Activated CD8-positive, alpha-beta T cell treated with anti-CD3 and anti-CD28 coated beads, Interleukin-2, amount 10 ng/mL, durations not matched to agents 7 days and 5 days (primary cell): ENCODE data around the gene EOLA1. TPM values are rescaled to one million over a fixed set of nuclear protein-coding genes. Genes with fewer than 3 reads are reported as not detected.
"Not testable (repeated sequence)": the region's sequence is repeated elsewhere in the genome, so short reads cannot be mapped to it uniquely, and the experiment has no call there.

Source experiments
- ATAC-seq: fragments of 150-1000 bp; cut with Tn5 transposase; one replicate; pipeline ENCODE4 v1.10.0; 2021; ENCODE audit warnings: moderate library complexity
- CTCF ChIA-PET: fragments of 350-600 bp; sonication (Branson Sonifier 250); formaldehyde crosslinking; loops from one replicate; lab custom pipeline; 2021; ENCODE audit warnings: antibody characterized with exemption; lab: Charles Lee
- POLR2A ChIA-PET: fragments of 350-600 bp; sonication (Branson Sonifier 250); formaldehyde crosslinking; loops from one replicate; lab custom pipeline; 2021; ENCODE audit warnings: antibody characterized with exemption; lab: Charles Lee
- DNase-seq: peaks from one replicate; pipeline ENCODE4 v3.0.0-alpha.2; 2020
- H3K27ac Mint-ChIP-seq: one replicate; pipeline ENCODE4 v1.8.0; 2021; ENCODE audit warnings: mild to moderate bottlenecking, mixed read lengths
- H3K27me3 Mint-ChIP-seq: one replicate; pipeline ENCODE4 v1.8.0; 2021; ENCODE audit warnings: low read depth, mixed read lengths
- H3K36me3 Mint-ChIP-seq: one replicate; pipeline ENCODE4 v1.8.0; 2021; ENCODE audit warnings: low read depth, mixed read lengths
- H3K4me1 Mint-ChIP-seq: one replicate; pipeline ENCODE4 v1.8.0; 2021; ENCODE audit warnings: low read depth, mixed read lengths
- H3K4me3 Mint-ChIP-seq: one replicate; pipeline ENCODE4 v1.8.0; 2021; ENCODE audit warnings: mild to moderate bottlenecking, mixed read lengths
- H3K9me3 Mint-ChIP-seq: one replicate; pipeline ENCODE4 v1.8.0; 2022; ENCODE audit warnings: mixed read lengths; ENCODE audit not compliant: insufficient read depth
- total RNA-seq, 2 experiments: library from RNA; stranded (reverse); gene quantifications; one replicate each; pipeline ENCODE4 v1.2.3, GENCODE V29; 2021

Gene EOLA1
- total RNA-seq, 2 experiments from 2014 or later: 45.2 to 46.5 TPM

DNA sequence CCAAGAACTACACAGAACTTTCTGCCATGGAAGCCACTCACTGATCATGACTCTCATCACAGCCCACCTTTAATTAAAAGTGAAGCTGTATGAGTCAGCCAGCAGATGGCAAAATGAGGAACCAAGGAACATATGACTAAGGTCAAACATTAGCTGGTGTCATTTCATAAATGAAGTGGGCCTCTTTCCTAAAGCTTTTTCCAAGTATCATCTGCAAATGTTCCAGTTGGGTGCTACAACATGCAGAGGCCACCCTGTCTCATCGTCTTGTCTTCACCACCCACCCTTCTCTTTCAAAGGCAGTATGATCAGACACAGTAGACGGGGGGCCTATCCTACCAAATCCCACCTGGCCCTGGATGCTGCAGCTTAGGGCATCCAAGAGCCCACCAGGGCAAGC, 9.2 kb upstream of the EOLA1 start:
- CTCF ChIA-PET: interaction anchor here (6.2 kb wide), 1 partner anchor 19 kb away, joined by 39 read pairs; no protein-coding TSS in a partner anchor
- Mint-ChIP-seq H3K27ac (no peak overlapping the region), H3K36me3 (peaks cover 3% of the 10 kb centered on the region), H3K27me3 (no peaks in the 10 kb centered on the region), H3K4me3 (no peak overlapping the region), H3K9me3 (no peaks in the 10 kb centered on the region), H3K4me1 (peaks cover 6% of the 10 kb centered on the region)
- POLR2A ChIA-PET: no interaction called here
- DNase-seq: no peak
- ATAC-seq: no peak

- H3K27ac Mint-ChIP-seq, POLR2A ChIA-PET, H3K27me3 Mint-ChIP-seq, ATAC-seq, CTCF ChIA-PET, H3K36me3 Mint-ChIP-seq, H3K9me3 Mint-ChIP-seq, H3K4me3 Mint-ChIP-seq, H3K4me1 Mint-ChIP-seq, DNase-seq: not testable (repeated sequence)
These were observed 7.9 kb upstream of the EOLA1 start for GRCh38 chrX:149532868-149533267.

- H3K27me3 Mint-ChIP-seq, H3K4me1 Mint-ChIP-seq, H3K4me3 Mint-ChIP-seq, ATAC-seq, H3K27ac Mint-ChIP-seq, H3K9me3 Mint-ChIP-seq, POLR2A ChIA-PET, H3K36me3 Mint-ChIP-seq, CTCF ChIA-PET, DNase-seq: not testable (repeated sequence)
These were observed 6.8 kb upstream of the EOLA1 start for GRCh38 chrX:149533999-149534398.

DNA sequence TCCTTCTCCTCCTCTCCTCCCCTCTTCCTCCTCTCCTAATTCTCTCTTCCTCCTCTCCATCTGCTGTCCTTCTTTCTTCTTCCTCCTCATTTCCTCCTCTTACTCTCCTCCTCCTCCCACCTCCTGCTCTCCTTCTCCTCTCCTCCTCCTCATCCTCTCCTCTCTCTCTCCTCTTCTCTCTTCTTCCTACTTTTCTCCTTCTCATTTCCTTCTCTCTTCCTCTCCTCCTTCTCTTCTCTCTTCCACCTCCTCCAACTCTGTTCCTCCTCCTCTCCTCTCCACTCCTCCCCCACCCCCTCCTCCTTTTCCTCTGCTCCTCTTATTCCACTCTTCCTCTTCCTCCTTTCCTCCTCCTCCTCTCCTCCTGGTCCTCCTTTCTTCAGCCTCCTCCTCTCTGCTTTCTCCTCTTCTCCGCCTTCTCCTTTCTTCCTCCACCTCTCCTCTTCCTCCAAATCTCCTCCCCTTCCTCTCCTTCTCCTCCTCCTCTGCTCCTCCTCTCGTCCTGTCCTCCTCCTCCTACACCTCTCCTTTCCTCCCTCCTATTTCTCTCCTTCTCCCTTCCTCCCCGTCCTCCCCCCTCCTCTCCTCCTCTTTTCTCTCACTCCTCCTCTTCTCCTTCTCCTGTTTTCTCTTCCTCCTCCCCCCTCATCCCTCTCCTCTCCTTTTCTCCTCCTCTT, 5.7 kb upstream of the EOLA1 start:
- H3K9me3 Mint-ChIP-seq, DNase-seq, POLR2A ChIA-PET, ATAC-seq, H3K27ac Mint-ChIP-seq, CTCF ChIA-PET, H3K36me3 Mint-ChIP-seq, H3K4me1 Mint-ChIP-seq, H3K4me3 Mint-ChIP-seq, H3K27me3 Mint-ChIP-seq: not testable (repeated sequence)

DNA sequence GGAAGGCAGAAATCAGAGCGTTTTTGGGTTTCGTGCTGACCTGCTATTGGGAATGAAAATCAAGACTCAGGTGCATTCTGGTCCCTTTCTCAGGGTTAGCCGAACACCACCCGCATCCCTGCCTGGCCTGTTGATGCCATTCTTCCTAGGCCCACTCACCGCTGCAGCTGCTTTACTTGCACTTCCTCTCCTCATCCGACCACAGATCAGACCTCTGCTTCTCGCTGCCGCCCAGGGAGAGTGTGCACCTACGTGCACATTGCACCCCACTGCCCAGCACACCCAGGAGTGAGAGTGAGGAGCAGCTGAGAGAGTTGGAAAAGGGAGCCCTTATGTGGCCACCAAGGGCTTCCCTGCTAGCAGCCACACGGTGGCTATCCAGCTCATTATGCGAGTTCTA, 3.3 kb upstream of the EOLA1 start:
- ATAC-seq, H3K27ac Mint-ChIP-seq, POLR2A ChIA-PET, DNase-seq, H3K4me3 Mint-ChIP-seq, CTCF ChIA-PET, H3K4me1 Mint-ChIP-seq, H3K36me3 Mint-ChIP-seq, H3K27me3 Mint-ChIP-seq, H3K9me3 Mint-ChIP-seq: not testable (repeated sequence)

DNA sequence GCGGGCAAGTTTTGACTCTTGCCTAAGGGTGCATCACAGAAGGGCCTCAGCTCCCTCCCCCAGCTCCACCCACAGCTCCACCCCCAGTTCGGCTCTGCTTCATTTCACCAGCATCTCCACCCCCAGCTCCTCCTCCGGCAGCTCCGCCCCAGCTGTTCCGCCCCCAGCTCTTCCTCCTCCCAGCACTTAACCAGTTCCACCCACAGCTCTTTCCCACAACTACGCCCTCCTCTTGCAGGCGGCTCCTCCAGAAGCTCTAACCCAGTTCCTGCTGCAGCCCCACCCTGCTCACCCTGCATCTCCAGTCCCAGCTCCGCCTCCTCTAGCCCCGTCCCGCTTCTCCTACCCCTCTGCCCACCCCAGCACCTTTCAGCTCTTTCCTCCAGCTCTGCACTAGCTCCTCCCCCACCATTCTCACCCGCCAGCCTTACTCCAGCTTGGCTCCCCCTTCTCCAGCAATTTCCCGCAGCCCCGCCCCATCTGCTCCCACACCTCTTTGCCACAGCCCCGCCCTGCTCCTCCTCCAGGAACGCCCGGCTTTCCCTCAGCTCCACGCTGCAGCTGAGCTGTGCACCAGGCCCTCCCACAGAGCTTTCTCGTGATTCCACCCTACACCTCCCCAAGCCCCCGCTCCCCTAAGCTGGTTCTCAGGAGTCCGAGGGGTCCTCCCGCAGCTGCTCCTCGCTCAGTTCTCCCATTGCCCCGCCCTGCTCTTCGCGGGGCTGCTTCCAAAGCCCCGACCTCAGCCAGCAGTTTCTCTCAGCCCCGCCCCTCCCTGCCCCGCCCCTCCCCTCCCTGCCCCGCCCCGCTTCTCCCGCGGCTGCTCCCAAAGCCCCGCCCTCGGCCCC, 1.3 kb upstream of the EOLA1 start:
- CTCF ChIA-PET: interaction anchor here (1.3 to 3.5 kb wide), 4 partner anchors 11 to 399 kb away, joined by 3 to 23 read pairs (median 10); partner anchors contain the start of gene EOLA2
- no peaks in the 10 kb centered on the region for H3K36me3 Mint-ChIP-seq
- H3K4me1 Mint-ChIP-seq: peaks cover 8% of the 10 kb centered on the region
- no peaks in the 10 kb centered on the region for H3K27me3 Mint-ChIP-seq
- POLR2A ChIA-PET: interaction anchor here (0.8 to 2.3 kb wide), 3 partner anchors 12 to 399 kb away, joined by 3 to 15 read pairs (median 11); partner anchors contain the start of genes EOLA2 and IDS
- peak overlapping the region; percentile 93 for H3K27ac Mint-ChIP-seq
- peak overlapping the region; percentile 74 for H3K4me3 Mint-ChIP-seq
- H3K9me3 Mint-ChIP-seq: no peaks in the 10 kb centered on the region
- ATAC-seq: peak; percentile 67
- peak; percentile 94 for DNase-seq

DNA sequence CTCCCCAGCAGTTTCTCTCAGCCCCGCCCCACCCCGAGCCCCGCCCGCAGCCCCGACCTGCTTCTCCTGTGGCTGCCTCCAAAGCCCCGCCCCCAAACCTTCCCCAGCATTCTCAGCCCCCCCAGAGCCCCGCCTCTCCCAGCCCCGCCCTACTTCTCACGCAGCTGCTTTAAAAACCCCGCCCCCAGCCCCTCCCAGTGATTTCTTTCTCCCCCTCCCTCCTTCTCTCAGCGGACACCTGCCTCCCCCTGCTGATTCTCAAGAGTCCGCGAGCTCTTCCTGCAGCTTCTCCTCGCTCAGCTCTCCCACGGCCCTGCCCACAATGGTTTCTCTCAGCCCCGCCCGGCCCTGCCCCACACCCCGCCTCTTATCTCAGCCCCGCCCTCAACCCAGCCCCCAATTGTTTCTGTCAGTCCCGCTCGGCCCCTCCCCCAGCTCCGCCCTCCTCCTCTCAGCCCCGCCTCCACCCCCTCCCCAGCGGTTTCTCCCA, 636 bp upstream of the EOLA1 start:
- DNase-seq: peak; percentile 93
- CTCF ChIA-PET: interaction anchor here (0.7 to 3.5 kb wide), 6 partner anchors 12 to 398 kb away, joined by 3 to 23 read pairs (median 4); partner anchors contain the start of gene EOLA2
- peak; percentile 47 for ATAC-seq
- Mint-ChIP-seq H3K4me3 (peak overlapping the region; percentile 83), H3K36me3 (peaks cover 3% of the 10 kb centered on the region), H3K27me3 (no peaks in the 10 kb centered on the region), H3K9me3 (no peaks in the 10 kb centered on the region), H3K4me1 (peaks cover 10% of the 10 kb centered on the region), H3K27ac (peak overlapping the region; percentile 97)
- POLR2A ChIA-PET: interaction anchor here (1.7 to 2.3 kb wide), 2 partner anchors 35 to 399 kb away, joined by 11 to 15 read pairs; partner anchors contain the start of genes EOLA2 and IDS

- peaks cover 10% of the 10 kb centered on the region for H3K4me1 Mint-ChIP-seq
- ChIA-PET POLR2A (interaction anchor here (1.6 kb wide), 1 partner anchor 17 kb away, joined by 3 read pairs; no protein-coding TSS in a partner anchor), CTCF (interaction anchor here (3.5 kb wide), 1 partner anchor 29 kb away, joined by 23 read pairs; no protein-coding TSS in a partner anchor)
- no peak for DNase-seq
- peak overlapping the region; percentile 97 for H3K27ac Mint-ChIP-seq
- H3K4me3 Mint-ChIP-seq: peak overlapping the region; percentile 83
- no peaks in the 10 kb centered on the region for H3K27me3 Mint-ChIP-seq
- H3K9me3 Mint-ChIP-seq: no peaks in the 10 kb centered on the region
- ATAC-seq: no peak
- peaks cover 3% of the 10 kb centered on the region for H3K36me3 Mint-ChIP-seq
These were observed 772 bp downstream of the EOLA1 start for GRCh38 chrX:149541521-149542047.

- H3K4me3 Mint-ChIP-seq, H3K4me1 Mint-ChIP-seq, H3K27me3 Mint-ChIP-seq, DNase-seq, ATAC-seq, CTCF ChIA-PET, H3K36me3 Mint-ChIP-seq, POLR2A ChIA-PET, H3K27ac Mint-ChIP-seq, H3K9me3 Mint-ChIP-seq: not testable (repeated sequence)
These were observed 5.0 kb downstream of the EOLA1 start for GRCh38 chrX:149545545-149546543.

GRCh38 chrX:149546962-149547361, 6.2 kb downstream of the EOLA1 start:
- H3K27ac Mint-ChIP-seq, CTCF ChIA-PET, H3K36me3 Mint-ChIP-seq, ATAC-seq, H3K27me3 Mint-ChIP-seq, H3K9me3 Mint-ChIP-seq, H3K4me1 Mint-ChIP-seq, POLR2A ChIA-PET, DNase-seq, H3K4me3 Mint-ChIP-seq: not testable (repeated sequence)

- H3K27ac Mint-ChIP-seq, H3K36me3 Mint-ChIP-seq, H3K4me3 Mint-ChIP-seq, H3K27me3 Mint-ChIP-seq, CTCF ChIA-PET, POLR2A ChIA-PET, ATAC-seq, H3K4me1 Mint-ChIP-seq, H3K9me3 Mint-ChIP-seq, DNase-seq: not testable (repeated sequence)
These were observed 7.0 kb downstream of the EOLA1 start for GRCh38 chrX:149547782-149548181.
